ENCODE results near the gene AMBRA1.

AMBRA1 gene

GRCh38 chr11:46593550-46594373 lies at the start of gene AMBRA1:
TSS of gene AMBRA1 (minus strand) at chr11:46594023. CDS start at chr11:46548380, 45,643 bp downstream.
- DNase-seq, result peak; percentile 76 to 86

GRCh38 chr11:46643531-46643930 lies 49.7 kb upstream of the AMBRA1 start:
- no peak for DNase-seq

GRCh38 chr11:46642627-46643335 lies 49.0 kb upstream of the AMBRA1 start:
- no peak for DNase-seq

GRCh38 chr11:46641639-46642038 lies 47.8 kb upstream of the AMBRA1 start:
- no peak for DNase-seq

GRCh38 chr11:46640036-46640788 lies 46.4 kb upstream of the AMBRA1 start:
- DNase-seq, result no peak

GRCh38 chr11:46639197-46639839 lies 45.5 kb upstream of the AMBRA1 start:
- no peak for DNase-seq

GRCh38 chr11:46637546-46637945 lies 43.7 kb upstream of the AMBRA1 start:
- DNase-seq, result no peak

- no peak for DNase-seq
Observed at GRCh38 chr11:46635557-46636139, 41.8 kb upstream of the AMBRA1 start.

GRCh38 chr11:46633291-46634217 lies 39.7 kb upstream of the AMBRA1 start:
- DNase-seq, result no peak

GRCh38 chr11:46632502-46632901 lies 38.7 kb upstream of the AMBRA1 start:
- DNase-seq, result no peak

GRCh38 chr11:46631676-46632075 lies 37.9 kb upstream of the AMBRA1 start:
- no peak for DNase-seq

GRCh38 chr11:46630237-46630636 lies 36.4 kb upstream of the AMBRA1 start:
- no peak for DNase-seq

- no peak for DNase-seq
Observed at GRCh38 chr11:46628961-46629360, 35.1 kb upstream of the AMBRA1 start.

GRCh38 chr11:46625406-46625805 lies 31.6 kb upstream of the AMBRA1 start:
- DNase-seq, result no peak

- no peak for DNase-seq
Observed at GRCh38 chr11:46618837-46619236, 25.0 kb upstream of the AMBRA1 start.

- DNase-seq, result no peak
Observed at GRCh38 chr11:46617972-46618314, 24.1 kb upstream of the AMBRA1 start.

- DNase-seq, result peak; percentile 93
Observed at GRCh38 chr11:46617134-46617971, 23.5 kb upstream of the AMBRA1 start, which contains the start of the genes ATG13 and HARBI1. TSS of gene ATG13 (plus strand) at chr11:46617553. CDS start at chr11:46644292, 26,739 bp downstream. TSS of gene HARBI1 (minus strand) at chr11:46617227. CDS start at chr11:46616237, 990 bp downstream.

- DNase-seq, result peak in 1 of 2 donors; percentile 31
Observed at GRCh38 chr11:46616551-46617133, 22.8 kb upstream of the AMBRA1 start.

GRCh38 chr11:46615756-46616155 lies 21.9 kb upstream of the AMBRA1 start:
- no peak for DNase-seq

- DNase-seq, result no peak
Observed at GRCh38 chr11:46612326-46612725, 18.5 kb upstream of the AMBRA1 start.

Data from CD4-positive, alpha-beta T cell treated with Interleukin-1 beta for 1 hour (primary cell).